GM12874 (cell line): ENCODE data around the gene PCDHA5.
"Not testable (repeated sequence)": the region's sequence is repeated elsewhere in the genome, so short reads cannot be mapped to it uniquely, and the experiment has no call there.

Experiments
- CTCF ChIP-seq: IDR thresholded peaks from 2 replicates; pipeline ENCODE4 v1.5.1; 2011; ENCODE audit warnings: low read depth, mild to moderate bottlenecking, control low read depth, low read length, moderate library complexity; ENCODE audit not compliant: insufficient read depth

Gene PCDHA5

DNA sequence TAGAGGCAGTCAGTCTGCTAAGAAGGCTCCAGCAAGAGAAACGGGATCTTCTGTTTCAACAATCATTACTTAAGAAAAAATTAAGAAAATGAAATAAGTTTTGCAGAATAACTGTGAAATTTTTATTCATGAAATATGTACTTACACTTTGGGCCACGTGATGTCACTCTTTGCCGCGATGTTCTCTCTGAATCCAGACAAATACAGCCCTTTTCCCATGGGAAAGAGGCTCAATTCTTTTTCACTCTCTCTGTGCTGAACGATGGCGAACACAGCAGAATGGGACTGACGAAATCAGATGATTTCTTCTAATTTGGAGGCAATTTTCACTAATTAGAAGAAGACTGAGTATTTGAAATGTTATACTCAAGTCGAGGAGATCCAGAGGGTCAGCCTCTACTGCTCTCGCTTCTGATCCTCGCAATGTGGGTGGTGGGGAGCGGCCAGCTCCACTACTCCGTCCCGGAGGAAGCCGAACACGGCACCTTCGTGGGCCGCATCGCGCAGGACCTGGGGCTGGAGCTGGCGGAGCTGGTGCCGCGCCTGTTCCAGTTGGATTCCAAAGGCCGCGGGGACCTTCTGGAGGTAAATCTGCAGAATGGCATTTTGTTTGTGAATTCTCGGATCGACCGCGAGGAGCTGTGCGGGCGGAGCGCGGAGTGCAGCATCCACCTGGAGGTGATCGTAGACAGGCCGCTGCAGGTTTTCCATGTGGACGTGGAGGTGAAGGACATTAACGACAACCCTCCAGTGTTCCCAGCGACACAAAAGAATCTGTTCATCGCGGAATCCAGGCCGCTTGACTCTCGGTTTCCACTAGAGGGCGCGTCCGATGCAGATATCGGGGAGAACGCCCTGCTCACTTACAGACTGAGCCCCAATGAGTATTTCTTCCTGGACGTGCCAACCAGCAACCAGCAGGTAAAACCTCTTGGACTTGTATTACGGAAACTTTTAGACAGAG is 27.0 kb downstream of the PCDHA5 start, which contains the start of gene PCDHA9:
TSS of gene PCDHA9 (plus strand) at position 244 of the 964 bp plus-strand sequence. CDS start at position 358, 114 bp downstream.
- not testable (repeated sequence) for TF ChIP-seq CTCF

- no peak for TF ChIP-seq CTCF
Measured at GRCh38 chr5:140855772-140856674, 34.6 kb downstream of the PCDHA5 start, which contains the start of gene PCDHA10. Gene PCDHA10, plus strand, starts transcription at chr5:140855897. Its CDS starts 152 bp downstream, at chr5:140856049.

DNA sequence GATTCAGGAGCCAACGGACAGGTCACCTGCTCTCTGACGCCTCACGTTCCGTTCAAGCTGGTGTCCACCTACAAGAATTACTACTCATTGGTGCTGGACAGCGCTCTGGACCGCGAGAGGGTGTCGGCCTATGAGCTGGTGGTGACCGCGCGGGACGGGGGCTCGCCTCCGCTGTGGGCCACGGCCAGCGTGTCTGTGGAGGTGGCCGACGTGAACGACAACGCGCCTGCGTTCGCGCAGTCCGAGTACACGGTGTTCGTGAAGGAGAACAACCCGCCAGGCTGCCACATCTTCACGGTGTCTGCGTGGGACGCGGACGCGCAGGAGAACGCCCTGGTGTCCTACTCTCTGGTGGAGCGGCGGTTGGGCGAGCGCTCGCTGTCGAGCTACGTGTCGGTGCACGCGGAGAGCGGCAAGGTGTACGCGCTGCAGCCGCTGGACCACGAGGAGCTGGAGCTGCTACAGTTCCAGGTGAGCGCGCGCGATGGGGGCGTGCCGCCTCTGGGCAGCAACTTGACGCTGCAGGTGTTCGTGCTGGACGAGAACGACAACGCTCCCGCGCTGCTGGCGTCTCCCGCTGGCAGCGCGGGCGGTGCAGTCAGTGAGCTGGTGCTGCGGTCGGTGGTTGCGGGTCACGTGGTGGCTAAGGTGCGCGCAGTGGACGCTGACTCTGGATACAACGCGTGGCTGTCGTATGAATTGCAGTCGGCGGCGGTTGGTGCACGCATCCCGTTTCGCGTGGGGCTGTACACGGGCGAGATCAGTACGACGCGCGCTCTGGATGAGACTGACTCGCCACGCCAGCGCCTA is 36.0 kb downstream of the PCDHA5 start:
- no peak for TF ChIP-seq CTCF

DNA sequence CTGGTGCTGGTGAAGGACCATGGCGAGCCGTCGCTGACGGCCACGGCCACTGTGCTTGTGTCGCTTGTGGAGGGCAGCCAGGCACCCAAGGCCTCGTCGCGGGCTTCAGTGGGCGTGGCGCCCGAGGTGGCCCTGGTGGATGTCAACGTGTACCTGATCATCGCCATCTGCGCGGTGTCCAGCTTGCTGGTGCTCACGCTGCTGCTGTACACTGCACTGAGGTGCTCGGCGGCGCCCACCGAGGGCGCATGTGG is 36.5 kb downstream of the PCDHA5 start:
- no peak for TF ChIP-seq CTCF

DNA sequence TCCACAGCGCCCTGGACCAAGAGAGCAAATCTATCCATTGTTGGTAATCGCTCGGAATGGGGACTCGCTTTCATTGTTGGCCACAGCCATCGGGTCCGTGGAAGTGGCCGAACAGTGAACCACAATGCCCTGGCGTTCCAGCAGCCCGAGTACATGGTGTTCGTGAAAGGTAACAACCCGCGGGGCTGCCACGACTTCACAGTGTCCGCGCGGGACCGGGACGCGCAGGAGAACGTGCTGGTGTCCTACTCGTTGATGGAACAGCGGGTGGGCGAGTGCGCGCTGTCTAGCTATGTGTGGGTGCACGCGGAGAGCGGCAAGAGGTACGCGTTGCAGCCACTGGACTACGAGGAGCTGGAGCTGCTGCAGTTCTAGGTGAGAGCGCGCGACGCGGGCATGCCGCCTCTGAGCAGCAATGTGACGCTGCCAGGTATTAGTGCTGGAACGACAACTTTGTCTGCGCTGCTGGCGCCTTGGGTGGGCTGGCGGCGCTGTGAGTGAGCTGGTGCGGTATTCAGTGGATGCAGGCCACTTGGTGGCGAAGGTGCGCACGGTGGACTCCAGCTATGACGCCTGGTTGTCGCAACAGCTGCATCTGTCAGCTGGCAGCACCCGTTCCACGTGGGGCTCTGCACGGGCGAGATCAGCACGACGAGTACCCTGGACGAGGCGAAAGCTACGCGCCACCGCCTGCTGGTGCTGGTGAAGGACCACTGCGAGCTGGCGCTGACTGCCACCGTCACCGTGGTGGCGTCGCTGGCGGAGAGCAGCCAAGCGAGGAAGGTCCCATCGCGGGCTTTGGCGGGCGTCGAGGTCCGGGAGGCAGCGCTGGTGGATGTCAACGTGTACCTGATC is 41.3 kb downstream of the PCDHA5 start:
- no peak for TF ChIP-seq CTCF

GRCh38 chr5:140868721-140869554 is 47.5 kb downstream of the PCDHA5 start, which contains the start of gene PCDHA11:
Gene PCDHA11, plus strand, starts transcription at chr5:140868957. Its CDS starts 147 bp downstream, at chr5:140869104.
- no peak for TF ChIP-seq CTCF
